IPS-11a (cell line): ENCODE measurements around the gene MINK1.

ENCODE experiments used
- H3K4me3 ChIP-seq: one replicate; pipeline ENCODE4 v1.5.1; 2013; ENCODE audit warnings: low read depth, low read length, control low read depth

MINK1 gene

GRCh38 chr17:4945176-4945943 lies 112.2 kb downstream of the MINK1 start:
- no peak overlapping the region for H3K4me3 ChIP-seq

- no peak overlapping the region for H3K4me3 ChIP-seq
These were observed 112.8 kb downstream of the MINK1 start for GRCh38 chr17:4945944-4946280.

GRCh38 chr17:4946312-4946976 lies 113.3 kb downstream of the MINK1 start:
- peak overlapping the region; percentile 98 for H3K4me3 ChIP-seq

DNA sequence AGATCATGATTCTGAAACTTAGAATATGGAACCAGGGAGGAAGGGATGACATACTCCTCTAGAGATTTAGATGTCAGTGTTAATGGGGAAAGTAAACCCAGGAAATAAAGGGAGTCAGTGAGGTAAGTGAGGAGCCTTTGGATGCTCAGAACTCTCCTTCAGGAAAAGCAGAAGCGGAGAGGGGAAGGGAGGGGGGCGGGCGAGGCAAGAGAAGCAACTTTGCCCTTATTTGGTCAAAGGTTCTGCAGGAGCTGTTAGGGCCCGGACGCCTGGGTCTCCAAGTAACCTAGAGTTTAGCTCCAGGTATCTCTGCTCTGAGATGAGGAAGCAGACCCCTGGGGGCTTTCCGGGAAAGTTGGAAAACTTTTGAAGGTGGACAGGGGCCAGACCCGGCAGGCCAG lies 113.9 kb downstream of the MINK1 start:
- peak overlapping the region; percentile 98 for H3K4me3 ChIP-seq
